H1 (cell line): ENCODE results near the gene LRIT2. TPM values are rescaled to one million over a fixed set of nuclear protein-coding genes. Genes with fewer than 3 reads are reported as not detected.

Experiments
- CTCF ChIA-PET: fragments of 300-600 bp; sonication (Branson Sonifier 250); formaldehyde crosslinking; loops from one replicate; lab custom pipeline; 2021; ENCODE audit not compliant: partially characterized antibody; lab: Charles Lee
- POLR2A ChIA-PET: fragments of 300-600 bp; sonication (Branson Sonifier 250); formaldehyde crosslinking; loops from one replicate; lab custom pipeline; 2021; ENCODE audit warnings: inconsistent platforms; ENCODE audit not compliant: partially characterized antibody; lab: Charles Lee
- DNase-seq, 2 experiments: peaks; one replicate each; pipeline versions ENCODE4 v3.0.0 to v3.0.0-alpha.2; 2010 to 2022; ENCODE audit warnings: low spot score in 2 of 2, low read depth in 1 of 2, mixed read lengths in 1 of 2
- FAIRE-seq: peaks from 2 replicates; lab custom pipeline; 2011; peaks lifted over from hg19 to GRCh38; lab: Jason Lieb, UNC
- H2AFZ ChIP-seq: 2 replicates; pipeline ENCODE4 v1.8.1; 2012; ENCODE audit warnings: low read length, inconsistent platforms
- H2AK5ac ChIP-seq: 2 replicates; pipeline ENCODE4 v1.6.1; 2013; ENCODE audit warnings: low read depth, low read length
- H2BK120ac ChIP-seq: replicated peaks from 2 replicates; pipeline ENCODE3; 2013; ENCODE audit warnings: low read depth, low read length, inconsistent platforms
- H2BK12ac ChIP-seq: 2 replicates; pipeline ENCODE4 v1.6.1; 2013; ENCODE audit warnings: low read depth, low read length
- H2BK15ac ChIP-seq: 2 replicates; pipeline ENCODE4 v1.6.1; 2013; ENCODE audit warnings: low read length
- H2BK20ac ChIP-seq: 2 replicates; pipeline ENCODE4 v1.6.1; 2013; ENCODE audit warnings: low read length
- H2BK5ac ChIP-seq: 2 replicates; pipeline ENCODE4 v1.6.1; 2013; ENCODE audit warnings: low read depth, low read length
- H3K14ac ChIP-seq: 2 replicates; pipeline ENCODE4 v1.6.1; 2013; ENCODE audit warnings: inconsistent platforms; ENCODE audit not compliant: insufficient read length
- H3K18ac ChIP-seq: 2 replicates; pipeline ENCODE4 v1.6.1; 2013; ENCODE audit warnings: low read length; ENCODE audit errors: extremely low read depth
- H3K23ac ChIP-seq: 2 replicates; pipeline ENCODE4 v1.6.1; 2013; ENCODE audit warnings: inconsistent platforms; ENCODE audit not compliant: insufficient read length
- H3K23me2 ChIP-seq: 2 replicates; pipeline ENCODE4 v1.6.1; 2013; ENCODE audit warnings: low read depth, low read length
- H3K27ac ChIP-seq: 2 replicates; pipeline ENCODE4 v1.6.1; 2011; ENCODE audit warnings: low read depth, low read length, inconsistent platforms
- H3K27me3 ChIP-seq, 4 experiments: replicated peaks in 1 of 4; 1 replicate in 1 of 4; 2 replicates in 3 of 4; pipeline versions ENCODE4 v1.6.1 to v1.8.1; 2011 to 2013; ENCODE audit warnings: low read length in 3 of 4, mild to moderate bottlenecking in 3 of 4, inconsistent platforms in 2 of 4, mixed read lengths in 2 of 4, moderate library complexity in 1 of 4; ENCODE audit not compliant: control insufficient read depth in 3 of 4, insufficient read depth in 3 of 4; ENCODE audit errors: extremely low read depth in 1 of 4
- H3K36me3 ChIP-seq, 4 experiments: 2 replicates each; pipeline versions ENCODE4 v1.6.1 to v1.8.1; 2011 to 2013; ENCODE audit warnings: mild to moderate bottlenecking in 4 of 4, low read length in 3 of 4, moderate library complexity in 2 of 4, control low read depth in 1 of 4, inconsistent platforms in 1 of 4; ENCODE audit not compliant: insufficient read depth in 4 of 4, control insufficient read depth in 2 of 4
- H3K4ac ChIP-seq: replicated peaks from 2 replicates; pipeline ENCODE3; 2013; ENCODE audit warnings: low read length, low read depth, mixed read lengths, inconsistent platforms; ENCODE audit not compliant: insufficient read length
- H3K4me1 ChIP-seq, 4 experiments: replicated peaks in 1 of 4; 1 replicate in 1 of 4; 2 replicates in 3 of 4; pipeline versions ENCODE4 v1.6.1 to v1.8.1; 2011 to 2013; ENCODE audit warnings: low read length in 3 of 4, inconsistent platforms in 2 of 4, mixed read lengths in 1 of 4; ENCODE audit not compliant: insufficient read depth in 4 of 4, control insufficient read depth in 3 of 4
- H3K4me2 ChIP-seq, 2 experiments: 2 replicates each; pipeline versions ENCODE4 v1.6.1 to v1.8.1; 2011 to 2013; ENCODE audit warnings: low read depth in 2 of 2, low read length in 2 of 2, control low read depth in 1 of 2, inconsistent platforms in 1 of 2, mild to moderate bottlenecking in 1 of 2; ENCODE audit not compliant: insufficient read depth in 1 of 2
- H3K4me3 ChIP-seq, 4 experiments: fragments of 200-600, 300-600 bp in 1 of 4; sonication (generic), shearing (Covaris generic), sonication (Bioruptor Twin) in 1 of 4; 2 replicates each; pipeline versions ENCODE4 v1.5.1 to v1.8.1; 2011 to 2016; ENCODE audit warnings: low read length in 4 of 4, low read depth in 3 of 4, control low read depth in 2 of 4, inconsistent platforms in 2 of 4, mild to moderate bottlenecking in 2 of 4, mixed read lengths in 1 of 4, moderate library complexity in 1 of 4; ENCODE audit not compliant: insufficient read depth in 2 of 4; ENCODE audit errors: extremely low read depth in 1 of 4
- H3K56ac ChIP-seq: replicated peaks from 2 replicates; pipeline ENCODE3; 2013; ENCODE audit warnings: low read depth, mild to moderate bottlenecking, mixed read lengths, low read length, inconsistent platforms; ENCODE audit not compliant: insufficient read length
- H3K79me1 ChIP-seq: 2 replicates; pipeline ENCODE4 v1.6.1; 2013; ENCODE audit warnings: low read depth, low read length, control low read depth
- H3K79me2 ChIP-seq, 2 experiments: 2 replicates each; pipeline versions ENCODE4 v1.6.1 to v1.8.1; 2012 to 2013; ENCODE audit warnings: low read length in 2 of 2, mild to moderate bottlenecking in 2 of 2, inconsistent platforms in 1 of 2; ENCODE audit not compliant: insufficient read depth in 2 of 2, control insufficient read depth in 1 of 2
- H3K9ac ChIP-seq, 4 experiments: replicated peaks in 1 of 4; 1 replicate in 1 of 4; 2 replicates in 3 of 4; pipeline versions ENCODE4 v1.6.1 to v1.8.1; 2011 to 2013; ENCODE audit warnings: low read depth in 3 of 4, low read length in 3 of 4, control low read depth in 2 of 4, mild to moderate bottlenecking in 2 of 4, moderate library complexity in 2 of 4, inconsistent platforms in 1 of 4; ENCODE audit errors: extremely low read depth in 1 of 4
- H3K9me3 ChIP-seq, 2 experiments: 2 replicates each; pipeline versions ENCODE4 v1.6.1 to v1.8.1; 2012 to 2013; ENCODE audit warnings: mild to moderate bottlenecking in 2 of 2, moderate library complexity in 2 of 2, control low read depth in 1 of 2, inconsistent platforms in 1 of 2, low read depth in 1 of 2, low read length in 1 of 2, mixed read lengths in 1 of 2; ENCODE audit not compliant: insufficient read depth in 2 of 2
- H4K20me1 ChIP-seq, 2 experiments: replicated peaks in 1 of 2; 2 replicates each; pipeline versions ENCODE3 to v1.8.1; 2011 to 2013; ENCODE audit warnings: inconsistent platforms in 2 of 2, low read length in 2 of 2, mild to moderate bottlenecking in 1 of 2; ENCODE audit not compliant: insufficient read depth in 2 of 2, control insufficient read depth in 1 of 2
- H4K5ac ChIP-seq: 2 replicates; pipeline ENCODE4 v1.6.1; 2013; ENCODE audit warnings: low read length, low read depth, mixed read lengths, inconsistent platforms; ENCODE audit not compliant: insufficient read length
- H4K8ac ChIP-seq: 2 replicates; pipeline ENCODE4 v1.8.0; 2013; ENCODE audit warnings: mild to moderate bottlenecking, moderate library complexity, low read length, inconsistent platforms; ENCODE audit not compliant: insufficient read depth; ENCODE audit errors: extremely low read depth
- H4K91ac ChIP-seq: replicated peaks from 2 replicates; pipeline ENCODE3; 2013; ENCODE audit warnings: low read length, mixed read lengths, inconsistent platforms; ENCODE audit not compliant: insufficient read length
- EZH2 ChIP-seq: fragments of 200-600 bp; sonication (generic); IDR thresholded peaks from 2 replicates; pipeline ENCODE4 v1.7.1; 2012; ENCODE audit warnings: low read depth, mild to moderate bottlenecking, moderate library complexity, low read length, inconsistent platforms; ENCODE audit not compliant: severe bottlenecking
- HDAC2 ChIP-seq, 2 experiments: fragments of 300-600 bp in 1 of 2; sonication (generic) in 1 of 2; IDR thresholded peaks; 2 replicates each; pipeline ENCODE4 v1.6.1; 2011 to 2012; ENCODE audit warnings: low read depth in 2 of 2, low read length in 2 of 2, mild to moderate bottlenecking in 2 of 2, moderate library complexity in 2 of 2, borderline replicate concordance in 1 of 2, inconsistent platforms in 1 of 2
- MAX ChIP-seq: IDR thresholded peaks from 2 replicates; pipeline ENCODE4 v1.6.1; 2012; ENCODE audit warnings: inconsistent platforms
- RAD21 ChIP-seq, 2 experiments: IDR thresholded peaks in 1 of 2; conservative IDR thresholded peaks in 1 of 2; 2 replicates each; pipeline ENCODE4 v1.6.1; 2011; ENCODE audit warnings: low read depth in 2 of 2, low read length in 2 of 2, improper control_type of control experiment in 1 of 2, inconsistent platforms in 1 of 2, mild to moderate bottlenecking in 1 of 2, moderate library complexity in 1 of 2
- RXRA ChIP-seq: IDR thresholded peaks from 2 replicates; pipeline ENCODE4 v1.6.1; 2011; ENCODE audit warnings: low read depth, mild to moderate bottlenecking, low read length, moderate library complexity; ENCODE audit not compliant: insufficient read depth
- SAP30 ChIP-seq: fragments of 300-600 bp; sonication (generic); IDR thresholded peaks from 2 replicates; pipeline ENCODE4 v1.7.1; 2012; ENCODE audit warnings: low read length, moderate library complexity, mild to moderate bottlenecking, inconsistent platforms; ENCODE audit not compliant: insufficient read depth, insufficient replicate concordance
- SP4 ChIP-seq: IDR thresholded peaks from 2 replicates; pipeline ENCODE4 v1.6.1; 2012; ENCODE audit warnings: low read length, inconsistent platforms
- TAF1 ChIP-seq: IDR thresholded peaks from 2 replicates; pipeline ENCODE4 v1.6.1; 2011; ENCODE audit warnings: mild to moderate bottlenecking, low read depth, low read length
- TAF7 ChIP-seq: optimal IDR thresholded peaks from 2 replicates; pipeline ENCODE3; 2011; ENCODE audit warnings: low read depth, mild to moderate bottlenecking, inconsistent platforms, low read length, moderate library complexity, borderline replicate concordance
- WGBS, 2 experiments: shearing (Covaris generic) in 1 of 2; methylation state at CpG; one replicate each; pipeline versions ENCODE4 v1.1.6 to v1.1.7; 2013 to 2015; ENCODE audit warnings: low lambda C conversion rate in 2 of 2, mixed read lengths in 2 of 2, inconsistent platforms in 1 of 2, low coverage in 1 of 2, missing lambda C conversion rate in 1 of 2; ENCODE audit not compliant: insufficient replicate concordance in 2 of 2, insufficient coverage in 1 of 2, insufficient read length in 1 of 2; ENCODE audit errors: extremely low coverage in 1 of 2, missing lambda C conversion rate in 1 of 2; 5-methylcytosine and 5-hydroxymethylcytosine counted together
- polyA plus RNA-seq, 7 experiments: library from polyadenylated mRNA; depleted of rRNA in 3 of 7; stranded (reverse) in 5 of 7; unstranded in 2 of 7; fragments of >200 nt in 5 of 7; fragments of 200-250 nt in 2 of 7; gene quantifications; 1 replicate in 5 of 7; 2 replicates in 1 of 7; 4 replicates in 1 of 7; pipeline versions ENCODE4 v1.2.1 to v1.2.3, GENCODE V29; 2011 to 2013; ENCODE audit warnings: missing spikeins in 2 of 7, mixed read lengths in 2 of 7
- total RNA-seq: library from RNA; stranded (reverse); fragmentation: NEBNext Ultra II Directional; extraction: Animal tissue kit (Norgen Biotek cat#: 25700); gene quantifications from 2 replicates; pipeline ENCODE4 v1.2.1, GENCODE V29; 2021

Gene LRIT2
- total and polyA plus RNA-seq, 2 of the 8 experiments (the other 6 are each of a cell fraction or from before 2014, with no cell fraction given): not detected

DNA sequence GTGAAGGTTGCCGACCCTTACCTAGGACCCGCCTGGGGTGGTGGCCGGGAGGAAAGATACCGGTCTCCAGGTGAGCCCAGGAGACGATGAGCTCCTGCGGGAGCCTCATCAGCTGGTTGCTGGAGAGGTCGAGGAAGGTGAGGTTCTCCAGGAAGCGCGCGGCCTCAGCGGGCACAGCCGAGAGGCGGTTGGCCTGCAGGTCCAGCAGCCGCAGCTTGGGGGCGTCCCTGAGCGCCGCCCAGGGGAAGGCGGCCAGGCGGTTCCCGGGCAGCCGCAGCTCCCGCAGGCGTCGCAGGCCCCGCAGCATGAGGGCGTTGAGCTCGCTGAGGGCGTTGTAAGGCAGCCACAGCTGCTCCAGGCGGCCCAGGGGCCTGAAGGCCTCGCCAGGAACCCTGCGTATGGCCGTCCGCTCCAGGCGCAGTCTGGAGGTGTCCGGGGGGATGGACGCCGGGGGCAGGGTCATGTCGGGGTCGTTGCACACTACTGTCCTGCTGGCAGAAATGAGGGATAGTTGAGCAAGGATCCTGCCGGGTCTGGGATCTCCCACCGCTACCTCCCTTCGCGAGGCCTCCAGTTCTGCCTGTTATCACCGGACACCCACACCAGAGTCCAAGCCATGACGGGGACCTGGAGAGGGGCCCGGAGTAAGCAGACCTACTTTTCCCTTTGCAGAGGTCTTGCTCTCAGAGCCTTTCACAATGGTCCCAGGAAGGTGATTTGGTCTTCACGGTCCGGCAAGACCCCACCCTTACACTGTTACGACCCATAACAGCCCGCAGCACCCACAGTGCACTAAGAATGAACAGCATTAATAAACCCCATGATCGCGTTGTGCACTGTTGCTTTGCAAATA lies 12.1 kb upstream of the LRIT2 start:
- no peak overlapping the region for H2BK20ac ChIP-seq
- no peaks in the 10 kb centered on the region for H3K79me1 ChIP-seq
- H2BK12ac ChIP-seq: no peak overlapping the region
- no peak overlapping the region for H2AK5ac ChIP-seq
- H3K4me3 ChIP-seq: no peak overlapping the region; a peak in 1 of 8 replicates
- H3K27ac ChIP-seq: no peak overlapping the region
- H4K8ac ChIP-seq: peak overlapping the region; percentile 90
- H3K27me3 ChIP-seq: peaks cover 0 to 10% (median 7%) of the 10 kb centered on the region in 4 experiments; a peak in 5 of 7 replicates
- no peak overlapping the region for H3K9ac ChIP-seq
- no peak overlapping the region for H3K56ac ChIP-seq
- peak; percentile 38 to 94 for DNase-seq
- no peak overlapping the region for H4K5ac ChIP-seq
- H3K23me2 ChIP-seq: no peaks in the 10 kb centered on the region; the same call in 1 of the 2 replicates
- no peaks in the 10 kb centered on the region for H3K79me2 ChIP-seq
- 58% methylated on average over 32 of the region's 52 CpGs; no CpG with 5 or more reads in 1 of the 2 experiments for WGBS, 2 experiments
- ChIA-PET POLR2A (interaction anchor here (1.1 kb wide), 1 partner anchor 328 kb away, joined by 3 read pairs; no protein-coding TSS in a partner anchor), CTCF (interaction anchor here (0.5 to 3.1 kb wide), 31 partner anchors 9 to 399 kb away, joined by 3 to 44 read pairs (median 5); partner anchors contain the start of genes LRIT2 and RGR)
- H3K18ac ChIP-seq: peak overlapping the region; percentile 60; the same call in 1 of the 2 replicates
- no peak overlapping the region for H2BK120ac ChIP-seq
- H3K4me2 ChIP-seq: peak overlapping the region; percentile 3 to 46; a peak in 2 of 4 replicates
- FAIRE-seq: no peak
- H4K91ac ChIP-seq: no peak overlapping the region
- no peak overlapping the region for H3K23ac ChIP-seq
- peaks cover 0 to 2% (median 0%) of the 10 kb centered on the region in 4 experiments; a peak in 3 of 7 replicates for H3K4me1 ChIP-seq
- H4K20me1 ChIP-seq: no peaks in the 10 kb centered on the region
- peak overlapping the region; percentile 63; the same call in 1 of the 2 replicates for H2AFZ ChIP-seq
- H2BK5ac ChIP-seq: no peak overlapping the region
- no peak overlapping the region for H3K14ac ChIP-seq
- H2BK15ac ChIP-seq: no peak overlapping the region
- H3K4ac ChIP-seq: no peak overlapping the region
- no peaks in the 10 kb centered on the region for H3K36me3 ChIP-seq
- H3K9me3 ChIP-seq: no peaks in the 10 kb centered on the region
- TF ChIP-seq SAP30 (no peak), RAD21 (IDR thresholded peaks at IDR 0.05 in 1 of 2, conservative IDR thresholded peaks at IDR 0.05 in 1 of 2; ENCODE audit: low read depth in 2 of 2, low read length in 2 of 2) (peak; percentile 37 to 56; a peak in 3 of 4 replicates), RXRA (no peak), HDAC2 (IDR thresholded peaks at IDR 0.05; ENCODE audit: borderline replicate concordance in 1 of 2, low read depth in 2 of 2, low read length in 2 of 2) (peak in 1 of 2 experiments; percentile 76; a peak in 1 of 4 replicates), EZH2 (no peak), TAF7 (no peak), MAX (peak; percentile 99), TAF1 (no peak), SP4 (no peak)
